Testis (tissue), 2 donors: ENCODE results near the gene ARHGEF38.

ENCODE experiments used
- CTCF ChIP-seq, 3 experiments: fragments of 450-650 bp in 2 of 3; fragments of 200-600 bp in 1 of 3; sonication (generic) in 1 of 3; IDR thresholded peaks; one replicate each; pipeline ENCODE4 v1.5.1; 2016 to 2019; ENCODE audit warnings: antibody characterized with exemption in 3 of 3, mild to moderate bottlenecking in 2 of 3, moderate library complexity in 1 of 3
- POLR2A ChIP-seq: fragments of 450-650 bp; IDR thresholded peaks from one replicate; pipeline ENCODE4 v1.6.1; 2017; ENCODE audit warnings: antibody characterized with exemption, mild to moderate bottlenecking, moderate library complexity

GRCh38 chr4:105546086-105546485, 6.3 kb upstream of the ARHGEF38 start:
- TF ChIP-seq POLR2A (no peak), CTCF (IDR thresholded peaks at IDR 0.05) (no peak)
